Measurements from ENCODE around the gene GRSF1.

GRCh38 chr4:70841211-70841610, 1.5 kb upstream of the GRSF1 start:
- TF ChIP-seq, protein P1, sequence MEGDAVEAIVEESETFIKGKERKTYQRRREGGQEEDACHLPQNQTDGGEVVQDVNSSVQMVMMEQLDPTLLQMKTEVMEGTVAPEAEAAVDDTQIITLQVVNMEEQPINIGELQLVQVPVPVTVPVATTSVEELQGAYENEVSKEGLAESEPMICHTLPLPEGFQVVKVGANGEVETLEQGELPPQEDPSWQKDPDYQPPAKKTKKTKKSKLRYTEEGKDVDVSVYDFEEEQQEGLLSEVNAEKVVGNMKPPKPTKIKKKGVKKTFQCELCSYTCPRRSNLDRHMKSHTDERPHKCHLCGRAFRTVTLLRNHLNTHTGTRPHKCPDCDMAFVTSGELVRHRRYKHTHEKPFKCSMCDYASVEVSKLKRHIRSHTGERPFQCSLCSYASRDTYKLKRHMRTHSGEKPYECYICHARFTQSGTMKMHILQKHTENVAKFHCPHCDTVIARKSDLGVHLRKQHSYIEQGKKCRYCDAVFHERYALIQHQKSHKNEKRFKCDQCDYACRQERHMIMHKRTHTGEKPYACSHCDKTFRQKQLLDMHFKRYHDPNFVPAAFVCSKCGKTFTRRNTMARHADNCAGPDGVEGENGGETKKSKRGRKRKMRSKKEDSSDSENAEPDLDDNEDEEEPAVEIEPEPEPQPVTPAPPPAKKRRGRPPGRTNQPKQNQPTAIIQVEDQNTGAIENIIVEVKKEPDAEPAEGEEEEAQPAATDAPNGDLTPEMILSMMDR (IDR thresholded peaks at IDR 0.05): no peak
- TF ChIP-seq RAD21 (IDR thresholded peaks at IDR 0.05; ENCODE audit: low read length) (no peak), YY1 (IDR thresholded peaks at IDR 0.05; ENCODE audit: low read depth) (no peak), MXI1 (IDR thresholded peaks at IDR 0.05; ENCODE audit: low read depth, low read length) (no peak), ELF1 (IDR thresholded peaks at IDR 0.05) (no peak), GABPA (IDR thresholded peaks at IDR 0.05; ENCODE audit: low read depth) (no peak), POLR2AphosphoS5 (IDR thresholded peaks at IDR 0.05; ENCODE audit: low read depth, low read length) (no peak), EP300 (IDR thresholded peaks at IDR 0.05; ENCODE audit: borderline replicate concordance in 1 of 2, low read depth in 1 of 2, low read length in 1 of 2) (no peak), MEF2A (IDR thresholded peaks at IDR 0.05; ENCODE audit: borderline replicate concordance, low read depth) (no peak)
- TF ChIP-seq, protein P2, sequence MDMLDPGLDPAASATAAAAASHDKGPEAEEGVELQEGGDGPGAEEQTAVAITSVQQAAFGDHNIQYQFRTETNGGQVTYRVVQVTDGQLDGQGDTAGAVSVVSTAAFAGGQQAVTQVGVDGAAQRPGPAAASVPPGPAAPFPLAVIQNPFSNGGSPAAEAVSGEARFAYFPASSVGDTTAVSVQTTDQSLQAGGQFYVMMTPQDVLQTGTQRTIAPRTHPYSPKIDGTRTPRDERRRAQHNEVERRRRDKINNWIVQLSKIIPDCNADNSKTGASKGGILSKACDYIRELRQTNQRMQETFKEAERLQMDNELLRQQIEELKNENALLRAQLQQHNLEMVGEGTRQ (IDR thresholded peaks at IDR 0.05; ENCODE audit: borderline replicate concordance, low read depth, low read length): no peak
- TF ChIP-seq, protein P3, sequence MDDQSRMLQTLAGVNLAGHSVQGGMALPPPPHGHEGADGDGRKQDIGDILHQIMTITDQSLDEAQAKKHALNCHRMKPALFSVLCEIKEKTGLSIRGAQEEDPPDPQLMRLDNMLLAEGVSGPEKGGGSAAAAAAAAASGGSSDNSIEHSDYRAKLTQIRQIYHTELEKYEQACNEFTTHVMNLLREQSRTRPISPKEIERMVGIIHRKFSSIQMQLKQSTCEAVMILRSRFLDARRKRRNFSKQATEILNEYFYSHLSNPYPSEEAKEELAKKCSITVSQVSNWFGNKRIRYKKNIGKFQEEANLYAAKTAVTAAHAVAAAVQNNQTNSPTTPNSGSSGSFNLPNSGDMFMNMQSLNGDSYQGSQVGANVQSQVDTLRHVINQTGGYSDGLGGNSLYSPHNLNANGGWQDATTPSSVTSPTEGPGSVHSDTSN (IDR thresholded peaks at IDR 0.05): no peak
- TF ChIP-seq, protein P4, sequence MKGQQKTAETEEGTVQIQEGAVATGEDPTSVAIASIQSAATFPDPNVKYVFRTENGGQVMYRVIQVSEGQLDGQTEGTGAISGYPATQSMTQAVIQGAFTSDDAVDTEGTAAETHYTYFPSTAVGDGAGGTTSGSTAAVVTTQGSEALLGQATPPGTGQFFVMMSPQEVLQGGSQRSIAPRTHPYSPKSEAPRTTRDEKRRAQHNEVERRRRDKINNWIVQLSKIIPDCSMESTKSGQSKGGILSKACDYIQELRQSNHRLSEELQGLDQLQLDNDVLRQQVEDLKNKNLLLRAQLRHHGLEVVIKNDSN (IDR thresholded peaks at IDR 0.05; ENCODE audit: borderline replicate concordance, low read depth): no peak

Data from SK-N-SH (cell line).